ENCODE measurements around the gene OR2B6.
"Not testable (repeated sequence)": the region's sequence is repeated elsewhere in the genome, so short reads cannot be mapped to it uniquely, and the experiment has no call there.

Gene OR2B6

GRCh38 chr6:27956941-27957340 is at the start of gene OR2B6:
Gene OR2B6, plus strand, starts transcription at chr6:27957241. Its CDS starts 0 bp downstream, at chr6:27957241.
- DNase-seq (ENCODE audit: low spot score): no peak

GRCh38 chr6:27908017-27908416 is 49.0 kb upstream of the OR2B6 start:
- DNase-seq (ENCODE audit: low spot score): no peak

GRCh38 chr6:27911956-27912446 is 45.0 kb upstream of the OR2B6 start, which contains the start of gene OR2B2:
Gene OR2B2, minus strand, starts transcription at chr6:27912396. Its CDS starts 77 bp downstream, at chr6:27912319.
- no peak for DNase-seq (ENCODE audit: low spot score)

- DNase-seq (ENCODE audit: low spot score): no peak
Measured at GRCh38 chr6:27922949-27923348, 34.1 kb upstream of the OR2B6 start.

- DNase-seq (ENCODE audit: low spot score): no peak
Measured at GRCh38 chr6:27924179-27924578, 32.9 kb upstream of the OR2B6 start.

GRCh38 chr6:27928041-27928440 is 29.0 kb upstream of the OR2B6 start:
- DNase-seq (ENCODE audit: low spot score): not testable (repeated sequence)

GRCh38 chr6:27929930-27930329 is 27.1 kb upstream of the OR2B6 start:
- DNase-seq (ENCODE audit: low spot score): not testable (repeated sequence)

GRCh38 chr6:27931209-27931608 is 25.8 kb upstream of the OR2B6 start:
- no peak for DNase-seq (ENCODE audit: low spot score)

- no peak for DNase-seq (ENCODE audit: low spot score)
Measured at GRCh38 chr6:27940766-27941165, 16.3 kb upstream of the OR2B6 start.

GRCh38 chr6:27943072-27943471 is 14.0 kb upstream of the OR2B6 start:
- not testable (repeated sequence) for DNase-seq (ENCODE audit: low spot score)

GRCh38 chr6:27948237-27948636 is 8.8 kb upstream of the OR2B6 start:
- DNase-seq (ENCODE audit: low spot score): no peak

- no peak for DNase-seq (ENCODE audit: low spot score)
Measured at GRCh38 chr6:27951040-27951439, 6.0 kb upstream of the OR2B6 start.

GRCh38 chr6:27957516-27957915 is 475 bp downstream of the OR2B6 start:
- no peak for DNase-seq (ENCODE audit: low spot score)

GRCh38 chr6:27962506-27962905 is 5.5 kb downstream of the OR2B6 start:
- DNase-seq (ENCODE audit: low spot score): no peak

GRCh38 chr6:27966044-27966443 is 9.0 kb downstream of the OR2B6 start:
- no peak for DNase-seq (ENCODE audit: low spot score)

- no peak for DNase-seq (ENCODE audit: low spot score)
Measured at GRCh38 chr6:27966816-27967426, 9.9 kb downstream of the OR2B6 start.

GRCh38 chr6:27970444-27970843 is 13.4 kb downstream of the OR2B6 start:
- DNase-seq (ENCODE audit: low spot score): no peak

GRCh38 chr6:27972750-27973149 is 15.7 kb downstream of the OR2B6 start:
- no peak for DNase-seq (ENCODE audit: low spot score)

- DNase-seq (ENCODE audit: low spot score): no peak
Measured at GRCh38 chr6:27977387-27977786, 20.3 kb downstream of the OR2B6 start.

- DNase-seq (ENCODE audit: low spot score): no peak
Measured at GRCh38 chr6:27978705-27979104, 21.7 kb downstream of the OR2B6 start.

- DNase-seq (ENCODE audit: low spot score): no peak
Measured at GRCh38 chr6:27980111-27980510, 23.1 kb downstream of the OR2B6 start.

- DNase-seq (ENCODE audit: low spot score): no peak
Measured at GRCh38 chr6:27986928-27987725, 30.1 kb downstream of the OR2B6 start.

- no peak for DNase-seq (ENCODE audit: low spot score)
Measured at GRCh38 chr6:27994616-27995015, 37.6 kb downstream of the OR2B6 start.

Data from kidney capillary endothelial cell (primary cell).